GM12864 (cell line): ENCODE results near the gene TAS1R1.
A peak's percentile ranks its signal among the peaks of the same experiment; 100 is the strongest.
"Not testable (repeated sequence)": the region's sequence is repeated elsewhere in the genome, so short reads cannot be mapped to it uniquely, and the experiment has no call there.

ENCODE experiments used
- DNase-seq: peaks from one replicate; pipeline ENCODE4 v3.0.0-alpha.2; 2011; ENCODE audit warnings: low read depth
- H3K4me3 ChIP-seq: 2 replicates; pipeline ENCODE4 v1.5.1; 2011; ENCODE audit warnings: mild to moderate bottlenecking, low read depth, low read length, control low read depth
- CTCF ChIP-seq: IDR thresholded peaks from 2 replicates; pipeline ENCODE4 v1.5.1; 2011; ENCODE audit warnings: low read depth, mild to moderate bottlenecking, moderate library complexity, low read length, control low read depth, inconsistent platforms; ENCODE audit errors: missing control alignments

TAS1R1 gene

GRCh38 chr1:6554031-6554906, 838 bp upstream of the TAS1R1 start, which contains the start of gene NOL9:
Gene NOL9, minus strand, starts transcription at chr1:6554513. Its CDS starts 11 bp downstream, at chr1:6554502.
- peak within 1 kb of the TSS; percentile 96 for H3K4me3 ChIP-seq
- peak; percentile 94 for TF ChIP-seq CTCF
- DNase-seq: peak; percentile 78

DNA sequence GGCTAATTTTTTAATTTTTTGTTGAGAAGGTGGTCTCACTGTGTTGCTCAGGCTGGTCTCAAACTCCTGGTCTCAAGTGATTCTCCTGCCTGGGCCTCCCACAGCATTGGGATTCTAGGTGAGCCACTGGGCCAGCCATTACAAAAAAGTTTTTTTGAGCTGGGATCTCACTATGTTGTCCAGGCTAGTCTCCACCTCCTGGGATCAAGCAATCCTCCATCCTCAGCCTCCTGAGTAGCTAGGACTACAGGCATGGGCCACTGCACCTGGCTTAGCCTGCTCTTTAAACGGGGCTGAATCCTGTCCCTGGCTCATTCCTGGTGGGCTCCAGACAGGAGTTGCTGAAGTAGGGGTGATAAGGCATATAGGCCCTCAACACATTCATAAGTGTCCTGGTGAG, 2.5 kb downstream of the TAS1R1 start:
- no peak overlapping the region for H3K4me3 ChIP-seq
- DNase-seq: no peak
- no peak for TF ChIP-seq CTCF

DNA sequence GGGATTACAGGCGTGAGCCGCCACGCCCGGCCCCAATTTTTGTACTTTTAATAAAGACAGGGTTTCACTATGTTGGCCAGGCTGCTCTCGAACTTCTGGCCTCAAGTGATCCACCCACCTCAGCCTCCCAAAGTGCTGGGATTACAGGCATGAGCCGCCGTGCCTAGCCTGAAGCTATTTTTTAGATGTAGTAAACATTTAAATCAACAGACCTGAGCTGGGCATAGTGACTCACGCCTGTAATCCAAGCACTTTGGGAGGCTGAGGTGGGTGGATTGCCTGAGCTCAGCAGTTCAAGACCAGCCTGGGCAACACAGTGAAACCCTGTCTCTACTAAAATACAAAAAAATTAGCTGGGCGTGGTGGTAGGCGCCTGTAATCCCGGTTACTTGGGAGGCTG, 4.1 kb downstream of the TAS1R1 start:
- not testable (repeated sequence) for DNase-seq, H3K4me3 ChIP-seq

GRCh38 chr1:6560267-6560666, 5.2 kb downstream of the TAS1R1 start:
- no peak for TF ChIP-seq CTCF
- DNase-seq: no peak
- H3K4me3 ChIP-seq: no peak overlapping the region

GRCh38 chr1:6569033-6569432, 13.9 kb downstream of the TAS1R1 start:
- TF ChIP-seq CTCF: no peak
- no peak for DNase-seq
- no peak overlapping the region for H3K4me3 ChIP-seq

- DNase-seq: no peak
- TF ChIP-seq CTCF: no peak
- no peak overlapping the region for H3K4me3 ChIP-seq
These were observed 15.0 kb downstream of the TAS1R1 start for GRCh38 chr1:6570100-6570499.

DNA sequence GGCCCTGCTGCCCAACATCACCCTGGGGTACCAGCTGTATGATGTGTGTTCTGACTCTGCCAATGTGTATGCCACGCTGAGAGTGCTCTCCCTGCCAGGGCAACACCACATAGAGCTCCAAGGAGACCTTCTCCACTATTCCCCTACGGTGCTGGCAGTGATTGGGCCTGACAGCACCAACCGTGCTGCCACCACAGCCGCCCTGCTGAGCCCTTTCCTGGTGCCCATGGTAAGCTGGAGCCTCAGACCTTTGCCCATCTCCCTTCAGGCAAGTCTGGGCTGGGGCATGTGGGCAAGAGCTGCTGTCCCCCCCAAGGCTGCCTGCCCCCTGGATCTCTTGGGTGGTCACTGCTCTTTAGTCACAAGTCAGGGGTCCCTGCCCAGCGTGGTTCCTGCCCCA, 15.9 kb downstream of the TAS1R1 start:
- H3K4me3 ChIP-seq: no peak overlapping the region
- DNase-seq: no peak
- TF ChIP-seq CTCF: no peak
